Cerebellar cortex (tissue), 1 donor: ENCODE measurements around the gene KIRREL2.
"Not testable (repeated sequence)": the region's sequence is repeated elsewhere in the genome, so short reads cannot be mapped to it uniquely, and the experiment has no call there.

Experiments used
- DNase-seq: peaks from one replicate; pipeline ENCODE4 v3.0.0-alpha.2; 2015; ENCODE audit warnings: low spot score

Gene KIRREL2

DNA sequence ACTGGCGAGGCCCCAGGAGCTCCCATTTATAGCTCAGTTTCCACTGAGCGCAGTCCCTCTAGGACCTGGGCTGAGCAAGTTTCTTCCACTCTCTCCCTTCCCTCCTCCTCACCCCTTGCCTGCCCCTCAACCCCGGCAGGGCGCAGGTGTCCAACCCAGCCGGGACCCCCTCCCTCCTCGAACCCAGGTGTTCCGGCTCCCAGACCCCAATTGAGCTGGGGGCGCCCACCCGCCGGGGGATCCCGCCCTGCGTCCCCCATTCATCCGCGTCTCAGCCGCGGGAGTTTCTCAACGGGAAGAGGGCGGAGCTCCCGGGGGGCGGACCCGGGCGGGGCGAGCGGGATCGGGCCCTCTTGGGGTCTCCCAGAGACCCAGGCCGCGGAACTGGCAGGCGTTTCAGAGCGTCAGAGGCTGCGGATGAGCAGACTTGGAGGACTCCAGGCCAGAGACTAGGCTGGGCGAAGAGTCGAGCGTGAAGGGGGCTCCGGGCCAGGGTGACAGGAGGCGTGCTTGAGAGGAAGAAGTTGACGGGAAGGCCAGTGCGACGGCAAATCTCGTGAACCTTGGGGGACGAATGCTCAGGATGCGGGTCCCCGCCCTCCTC is at the start of gene KIRREL2:
KIRREL2 (plus strand) TSS at position 366 of the 604 bp plus-strand sequence; CDS start at position 575, 209 bp downstream.
- DNase-seq, result no peak

DNA sequence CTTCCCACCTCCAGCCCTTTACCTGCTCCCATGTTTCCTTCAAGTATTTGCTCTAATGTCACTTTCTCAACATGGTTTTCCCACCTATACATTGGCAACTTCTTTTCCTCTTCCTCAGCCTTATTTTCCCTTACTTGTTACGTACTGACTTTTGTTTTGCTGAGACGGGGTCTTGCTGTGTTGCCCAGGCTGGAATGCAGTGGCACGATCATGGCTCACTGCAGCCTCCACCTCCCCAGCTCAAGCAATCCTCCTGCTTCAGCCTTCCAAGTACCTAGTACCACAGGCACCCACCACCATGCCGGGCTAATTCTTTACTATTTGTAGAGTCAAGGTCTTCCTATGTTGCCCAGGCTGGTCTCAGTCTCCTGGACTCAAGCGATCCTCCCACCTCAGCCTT is 49.1 kb upstream of the KIRREL2 start:
- no peak for DNase-seq

DNA sequence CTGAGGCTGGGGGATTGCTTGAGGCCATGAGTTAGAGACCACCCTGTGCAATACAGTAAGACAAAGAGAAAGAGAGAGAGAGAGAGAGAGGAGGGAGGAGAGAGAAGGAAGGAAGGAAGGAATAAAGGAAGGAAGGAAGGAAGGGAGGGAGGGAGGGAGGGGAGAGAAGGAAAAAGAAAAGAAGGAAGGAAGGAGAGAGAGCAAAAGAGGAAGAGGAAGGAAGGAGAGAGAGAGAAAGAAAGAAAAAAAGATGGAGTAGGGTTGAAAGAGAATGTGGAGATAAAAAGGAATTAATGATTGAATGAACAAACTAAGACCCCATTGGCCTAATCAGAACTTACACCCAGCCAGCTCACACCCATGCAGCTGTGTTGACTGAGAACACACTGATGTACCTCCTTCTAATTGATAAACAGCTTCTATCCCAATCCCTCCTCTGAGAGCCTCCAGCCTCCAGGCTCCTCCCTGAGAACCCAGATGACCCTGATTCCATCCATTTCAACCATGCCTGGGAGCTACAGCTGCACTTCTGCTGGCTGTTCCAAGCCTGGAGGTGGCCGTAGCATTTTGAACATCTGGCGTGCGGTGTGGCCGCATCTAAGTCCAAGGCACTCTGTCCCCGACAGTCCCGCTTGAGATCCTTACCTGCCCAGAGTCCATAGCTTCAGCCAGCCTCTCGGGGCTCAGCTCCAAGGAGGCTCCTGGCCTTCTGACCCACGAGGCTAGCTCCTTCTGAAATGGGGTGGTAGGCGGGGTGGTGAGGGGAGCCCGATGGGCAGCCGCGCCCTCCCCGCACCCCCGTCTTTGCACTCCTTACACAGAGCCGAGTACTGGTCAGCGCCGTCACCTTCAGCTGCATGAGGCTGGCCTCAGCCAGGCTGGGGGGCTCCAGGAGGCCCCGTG is 45.1 kb upstream of the KIRREL2 start:
- DNase-seq, result no peak

DNA sequence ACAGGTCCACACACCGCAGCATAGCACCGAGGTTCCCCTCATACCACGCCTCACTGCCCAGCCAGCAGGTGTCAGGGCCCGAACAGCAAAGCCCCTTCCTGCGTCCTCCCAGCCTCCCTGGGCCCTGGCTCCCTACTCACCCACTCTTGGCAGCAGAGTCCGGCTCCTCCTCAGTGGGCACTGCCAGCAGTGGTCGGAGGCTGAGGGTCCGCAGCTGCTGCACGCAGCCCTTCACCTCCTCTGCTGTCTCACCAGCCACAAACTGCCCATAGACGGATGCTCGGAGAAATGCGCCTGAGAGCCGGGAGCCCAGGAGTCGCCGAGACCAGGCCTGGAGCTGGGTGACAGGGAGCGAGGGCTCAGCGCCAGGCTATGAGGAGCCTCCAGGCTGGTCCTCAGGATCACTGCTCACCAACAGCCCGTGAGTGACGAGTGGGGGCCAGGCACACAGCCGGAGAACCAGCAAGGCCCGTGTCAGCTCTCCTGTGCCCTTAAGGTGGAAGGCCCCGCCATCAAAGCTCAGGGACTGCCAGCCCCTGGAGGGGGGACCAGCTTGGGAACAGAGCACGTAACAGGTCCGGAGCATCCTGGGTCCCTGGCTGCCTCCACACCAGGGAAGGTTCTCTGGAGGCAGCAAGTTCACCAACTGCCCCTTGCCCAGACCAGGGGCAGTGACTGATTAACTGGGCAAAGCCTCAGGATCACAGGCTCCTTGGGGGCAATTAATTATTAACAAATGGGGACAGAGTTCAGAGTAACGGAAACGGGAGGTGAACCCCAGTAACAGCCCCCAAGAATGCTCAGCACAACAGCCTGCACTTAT is 44.3 kb upstream of the KIRREL2 start, which contains the start of gene PRODH2:
PRODH2 (minus strand) TSS at position 626 of the 823 bp plus-strand sequence; CDS start at position 586, 40 bp downstream.
- no peak for DNase-seq

DNA sequence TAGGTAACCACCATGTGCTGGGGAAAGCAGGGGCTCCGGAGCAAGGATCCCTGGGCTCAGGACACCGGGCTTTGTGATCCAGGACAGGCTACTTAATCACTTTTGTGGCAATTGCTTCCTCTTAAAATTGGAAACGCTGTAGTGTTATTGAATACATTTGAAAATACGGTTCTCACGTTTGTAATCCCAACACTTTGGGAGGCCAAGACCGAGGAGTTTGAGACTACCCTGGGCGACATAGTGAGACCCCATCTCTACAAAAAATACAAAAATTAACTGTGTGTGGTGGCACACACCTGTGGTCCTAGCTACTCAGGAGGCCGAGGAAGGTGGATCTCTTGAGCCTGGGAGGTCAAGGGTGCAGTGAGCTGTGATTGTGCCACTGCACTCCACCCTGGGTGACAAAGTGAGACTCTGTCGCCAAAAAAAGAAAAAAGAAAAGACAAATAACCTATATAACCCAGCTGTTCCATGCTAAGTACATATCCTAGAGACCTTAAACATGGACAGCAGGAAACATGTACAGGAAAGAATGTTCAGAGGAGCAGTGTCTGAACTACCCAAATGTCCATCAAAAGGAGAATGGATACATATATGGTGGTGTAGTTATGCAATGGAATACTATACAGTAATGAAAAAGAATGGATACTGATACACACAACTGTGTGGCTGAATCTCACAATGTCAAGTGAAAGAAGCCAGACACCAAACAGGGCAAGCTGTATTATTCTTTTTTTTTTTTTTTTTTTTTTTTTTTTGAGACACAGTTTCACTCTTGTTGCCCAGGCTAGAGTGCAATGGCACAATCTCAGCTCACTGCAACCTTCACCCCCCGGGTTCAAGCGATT is 43.4 kb upstream of the KIRREL2 start:
- no peak for DNase-seq

DNA sequence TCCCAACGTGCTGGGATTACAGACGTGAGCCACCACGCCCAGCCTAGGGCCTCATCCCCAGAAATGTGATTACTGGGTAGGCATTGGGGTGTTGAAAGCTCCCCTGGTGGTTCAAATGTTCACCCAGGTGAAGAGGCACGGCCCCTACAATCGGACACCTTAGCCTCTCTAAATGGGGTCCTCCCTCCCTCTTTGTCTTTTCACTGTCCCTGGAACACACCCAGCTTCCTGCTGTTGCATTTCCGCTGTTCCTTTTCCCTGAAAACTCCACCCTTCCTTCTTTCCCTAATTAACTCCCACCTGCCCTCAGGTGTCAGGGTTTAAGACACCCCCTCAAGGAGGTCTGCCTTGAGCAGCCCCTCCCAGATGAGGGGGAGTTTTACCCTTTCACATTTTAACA is 40.4 kb upstream of the KIRREL2 start:
- DNase-seq, result no peak

DNA sequence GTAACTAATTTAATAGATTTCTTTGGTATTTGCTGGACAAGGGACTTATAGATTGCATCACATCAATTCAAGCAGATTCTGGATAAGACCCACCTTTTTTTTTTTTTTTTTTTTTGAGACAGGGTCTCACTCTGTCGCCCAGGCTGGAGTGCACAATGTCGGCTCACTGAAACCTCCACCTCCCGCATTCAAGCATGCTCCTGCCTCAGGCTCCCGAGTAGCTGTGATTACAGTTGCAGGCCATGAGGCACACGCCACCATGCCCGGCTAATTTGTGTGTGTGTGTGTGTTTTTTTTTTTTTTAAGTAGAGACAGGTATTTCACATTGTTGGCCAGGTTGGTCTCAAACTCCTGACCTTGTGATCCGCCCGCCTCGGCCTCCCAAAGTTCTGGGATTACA is 39.9 kb upstream of the KIRREL2 start:
- no peak for DNase-seq

DNA sequence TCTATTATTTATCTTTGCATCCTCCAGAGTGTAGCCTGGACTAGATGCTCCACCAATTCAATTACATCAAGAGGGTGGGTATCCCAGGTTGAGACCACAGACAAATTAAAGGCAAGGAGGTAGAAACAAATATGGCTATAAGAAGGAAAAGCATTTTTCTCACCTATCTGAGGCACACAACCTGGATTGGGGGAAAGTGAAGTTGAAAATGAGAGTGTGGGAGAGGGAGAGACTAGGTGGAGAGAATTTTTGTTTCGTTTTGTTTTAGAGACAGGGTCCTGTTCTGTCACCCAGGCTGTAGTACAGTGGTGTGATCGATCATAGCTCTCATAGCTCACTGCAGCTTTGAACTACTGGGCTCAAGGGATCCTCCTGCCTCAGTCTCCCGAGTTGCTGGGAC is 38.3 kb upstream of the KIRREL2 start:
- DNase-seq, result no peak

DNA sequence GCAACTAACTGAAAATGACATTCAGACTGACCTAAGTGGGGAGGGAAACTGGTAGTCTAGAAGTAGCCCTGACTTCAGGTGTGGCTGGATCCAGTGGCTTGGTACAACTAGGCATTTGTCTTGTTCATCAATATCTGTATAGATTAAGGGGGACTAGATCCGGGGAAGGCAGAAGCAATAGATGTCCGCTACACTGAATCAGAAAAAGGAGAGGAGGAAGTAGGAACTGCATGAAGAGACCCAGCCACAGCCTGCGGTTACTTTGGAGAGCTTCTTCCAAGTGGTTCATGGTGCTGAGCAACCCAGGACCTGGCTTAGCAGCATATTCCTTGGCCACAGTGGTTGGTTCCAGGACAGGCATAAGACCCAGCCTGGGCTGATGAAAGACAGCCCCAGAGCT is 34.1 kb upstream of the KIRREL2 start:
- DNase-seq, result no peak

DNA sequence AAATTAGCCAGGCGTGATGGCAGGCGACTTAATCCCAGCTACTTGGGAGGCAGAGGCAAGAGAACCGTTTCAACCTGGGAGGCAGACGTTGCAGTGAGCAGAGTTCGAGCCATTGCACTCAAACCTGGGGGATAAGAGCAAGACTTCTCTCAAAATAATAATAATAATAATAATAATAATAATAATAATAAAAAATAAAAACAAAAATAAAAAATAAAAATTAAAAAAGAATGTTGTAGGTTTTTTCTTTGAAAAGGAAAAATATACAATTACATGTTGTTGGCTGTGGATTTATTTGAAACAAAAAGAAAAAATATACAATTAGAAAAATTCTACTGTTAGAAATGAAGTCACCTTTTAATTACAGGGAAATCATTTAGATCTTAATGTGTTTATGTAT is 32.6 kb upstream of the KIRREL2 start:
- no peak for DNase-seq

DNA sequence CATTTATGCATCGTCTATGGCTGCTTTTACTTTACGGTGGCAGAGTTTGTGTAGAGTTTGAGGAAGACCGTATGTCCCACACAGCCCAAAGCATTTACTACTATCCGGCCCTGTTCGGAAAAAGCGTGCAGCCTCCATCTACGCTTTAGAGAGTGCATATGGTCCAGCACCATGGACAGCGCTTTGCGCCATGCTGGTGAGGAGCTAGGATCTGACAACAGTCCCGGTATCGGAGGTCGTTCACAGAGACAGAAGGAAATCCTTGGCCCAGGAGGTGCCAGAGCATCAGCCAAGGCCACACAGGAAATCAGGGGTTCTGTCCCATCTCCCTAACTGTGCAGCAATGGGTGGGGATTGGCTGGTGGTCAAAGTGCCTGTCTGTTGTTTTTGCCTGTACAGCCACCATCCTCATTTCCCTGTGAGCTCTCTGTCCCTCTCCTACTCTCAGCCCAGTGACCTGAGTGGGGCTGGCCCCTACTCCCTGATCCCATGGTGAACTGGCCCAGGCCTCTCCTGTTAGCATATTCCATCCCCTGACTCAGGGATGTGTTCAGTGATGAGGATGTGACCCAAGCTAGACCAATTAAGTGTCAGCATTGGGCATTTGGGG is 27.9 kb upstream of the KIRREL2 start:
- peak; percentile 28 for DNase-seq

DNA sequence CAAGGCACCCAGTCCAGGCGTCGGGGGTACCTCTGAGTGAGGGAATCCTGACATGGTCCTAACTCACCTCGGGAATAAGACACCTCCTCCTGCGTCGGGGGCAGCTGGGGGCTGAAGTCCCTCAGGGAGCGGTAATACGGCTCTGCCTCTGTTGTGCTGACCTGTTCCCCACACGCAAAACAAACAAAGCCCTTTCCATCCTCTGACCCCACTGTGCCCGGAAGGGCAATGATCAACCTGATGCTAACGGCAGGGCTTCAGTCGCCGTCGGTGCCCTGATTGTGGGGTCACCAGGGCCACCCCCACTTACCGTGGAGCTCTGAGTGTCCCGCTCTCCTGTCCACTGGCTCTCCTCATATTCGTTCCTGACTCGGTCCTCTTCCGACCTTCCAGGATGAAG is 25.7 kb upstream of the KIRREL2 start:
- no peak for DNase-seq

DNA sequence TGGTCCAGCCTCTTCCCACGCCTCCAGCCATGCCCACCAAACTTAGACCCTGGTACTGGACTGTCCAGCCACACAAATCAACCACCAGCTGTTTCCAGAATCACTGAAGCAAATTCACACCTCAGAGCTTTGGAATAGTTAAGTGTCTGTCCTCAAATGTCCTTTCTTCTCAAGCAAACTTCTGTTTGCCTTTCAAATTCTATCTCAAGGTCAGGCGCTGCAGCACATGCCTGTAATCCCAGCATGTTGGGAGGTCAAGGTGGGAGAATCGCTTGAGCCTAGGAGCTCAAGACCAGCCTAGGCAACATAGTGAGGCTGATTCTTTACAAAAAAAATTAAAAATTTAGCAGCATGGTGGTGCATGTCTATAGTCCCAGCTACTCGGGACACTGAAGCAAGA is 24.7 kb upstream of the KIRREL2 start:
- DNase-seq, result no peak

DNA sequence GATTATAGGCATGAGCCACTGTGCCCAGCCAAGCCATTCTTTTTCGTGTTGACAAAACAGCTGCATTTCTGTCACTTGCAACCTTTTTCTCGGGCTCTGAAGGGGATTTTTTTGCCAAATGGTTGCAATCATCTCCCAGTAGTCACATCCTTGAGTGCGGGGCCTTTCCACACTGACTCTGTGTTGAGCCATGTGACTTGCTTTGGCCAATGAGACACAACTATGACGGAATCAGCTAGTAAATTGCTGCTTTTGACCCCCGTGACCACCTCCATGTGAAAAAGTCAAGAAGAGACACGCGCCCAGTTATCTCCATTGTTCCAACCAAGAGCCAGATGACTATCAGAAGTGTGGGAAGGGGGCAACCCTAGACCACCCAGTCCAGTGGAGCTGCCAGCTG is 22.7 kb upstream of the KIRREL2 start:
- DNase-seq, result no peak

DNA sequence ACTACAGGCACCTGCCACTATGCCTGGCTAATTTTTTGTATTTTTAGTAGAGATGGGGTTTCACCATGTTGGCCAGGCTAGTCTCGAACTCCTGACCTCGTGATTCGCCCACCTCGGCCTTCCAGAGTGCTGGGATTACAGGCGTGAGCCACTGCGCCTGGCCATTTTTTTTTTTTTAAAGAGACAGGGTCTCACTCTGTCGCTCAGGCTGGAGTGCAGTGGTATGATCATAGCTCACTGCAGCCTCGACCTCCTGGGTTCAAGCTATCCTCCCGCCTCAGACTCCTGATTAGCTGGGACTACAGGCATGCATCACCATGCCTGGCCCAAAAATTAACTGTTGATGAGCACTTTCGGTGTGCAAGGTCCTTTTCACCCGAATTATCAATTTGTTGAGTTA is 20.6 kb upstream of the KIRREL2 start:
- DNase-seq, result not testable (repeated sequence)

DNA sequence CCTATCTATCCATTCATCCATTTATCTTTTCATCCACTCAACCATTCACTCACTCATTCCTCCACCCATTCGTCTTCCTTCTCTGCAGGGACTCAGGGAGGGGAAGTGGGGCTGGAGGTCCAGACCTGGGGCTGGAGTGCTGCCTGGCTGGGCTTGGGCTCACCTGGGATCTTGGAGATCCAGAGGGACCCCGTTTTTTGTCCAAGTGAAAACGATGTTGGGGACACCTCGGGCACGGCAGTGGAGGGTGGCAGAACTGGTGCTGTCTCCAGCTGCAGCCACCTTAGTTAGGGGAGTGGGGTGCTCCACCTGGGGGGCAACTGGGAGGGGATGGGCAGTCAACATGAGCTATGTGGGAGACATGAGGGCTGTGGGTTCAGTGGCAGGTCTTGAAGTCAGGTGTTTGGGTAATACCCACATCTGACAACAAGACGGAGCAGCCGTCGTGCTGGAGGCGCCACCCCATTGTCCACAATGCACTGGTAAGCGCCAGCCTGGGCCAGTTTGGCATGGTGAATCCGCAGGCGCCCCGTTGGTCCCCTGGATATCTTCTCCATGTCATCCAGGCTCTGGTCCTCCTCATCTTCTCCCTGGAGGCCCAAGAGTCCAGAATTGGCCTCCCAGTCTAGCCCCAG is 14.6 kb upstream of the KIRREL2 start:
- no peak for DNase-seq

DNA sequence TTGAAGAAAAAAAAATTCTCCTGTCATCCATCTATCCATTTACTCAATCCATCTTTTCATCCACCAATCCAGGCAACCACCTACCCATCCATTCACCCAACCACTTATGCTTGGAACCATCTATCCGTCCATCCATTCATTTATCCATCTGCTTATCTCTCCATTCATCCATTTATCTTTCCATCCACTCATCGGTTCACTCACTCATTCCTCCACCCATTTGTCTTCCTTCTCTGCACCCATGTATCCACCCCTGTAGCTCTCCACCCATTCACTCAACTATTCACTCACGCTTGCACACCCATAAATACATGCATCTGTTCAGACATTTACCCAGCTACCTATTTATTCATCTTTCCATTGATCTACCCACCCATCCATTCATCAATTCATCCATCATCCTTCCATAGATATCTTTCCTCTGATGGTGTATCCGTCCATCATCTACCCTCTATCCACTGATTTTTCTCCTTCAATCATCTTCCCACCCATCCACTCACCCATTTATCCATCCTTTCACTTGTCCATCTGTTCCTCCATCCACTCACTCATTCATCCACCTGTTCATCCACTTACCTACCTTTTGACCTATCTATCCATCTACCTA is 13.9 kb upstream of the KIRREL2 start:
- DNase-seq, result no peak

DNA sequence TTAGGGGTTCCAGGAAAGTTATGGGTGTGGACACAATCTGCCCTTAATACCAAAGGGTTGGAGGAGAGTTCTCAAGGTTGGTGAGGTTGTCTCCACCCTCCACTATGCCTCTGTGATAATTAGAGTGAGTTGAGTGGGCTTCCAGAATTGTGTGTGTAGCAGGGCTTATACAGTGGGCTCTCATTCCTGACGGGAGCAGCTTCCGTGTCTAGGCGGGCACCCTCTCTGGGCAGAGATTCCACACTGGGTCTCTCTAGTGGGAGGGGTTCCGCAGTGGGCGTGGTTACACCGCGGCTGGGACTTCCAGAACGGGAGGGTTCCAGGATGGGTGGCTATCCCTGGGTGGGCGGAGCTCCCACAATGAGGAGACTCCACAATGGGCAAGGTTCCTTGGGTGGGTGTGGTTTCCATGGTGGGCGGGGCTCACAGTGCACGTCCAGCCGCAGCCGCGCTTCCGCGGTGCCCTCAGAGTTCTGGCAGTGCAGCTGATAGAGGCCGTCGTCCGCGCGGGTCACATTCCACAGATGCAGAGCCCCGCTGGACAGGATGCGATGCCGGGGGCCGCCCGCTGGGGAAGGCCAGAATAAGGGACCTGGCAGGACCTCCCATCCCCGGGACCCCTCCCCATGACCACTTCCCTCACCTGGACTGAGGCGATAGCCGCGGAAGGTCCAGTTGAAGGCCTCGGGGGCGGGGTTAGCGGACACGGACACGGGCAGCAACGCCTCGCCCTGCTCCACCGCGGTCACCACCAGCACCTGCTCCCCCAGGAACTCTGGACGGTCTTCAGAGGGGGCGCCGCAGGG is 12.8 kb upstream of the KIRREL2 start:
- no peak for DNase-seq

DNA sequence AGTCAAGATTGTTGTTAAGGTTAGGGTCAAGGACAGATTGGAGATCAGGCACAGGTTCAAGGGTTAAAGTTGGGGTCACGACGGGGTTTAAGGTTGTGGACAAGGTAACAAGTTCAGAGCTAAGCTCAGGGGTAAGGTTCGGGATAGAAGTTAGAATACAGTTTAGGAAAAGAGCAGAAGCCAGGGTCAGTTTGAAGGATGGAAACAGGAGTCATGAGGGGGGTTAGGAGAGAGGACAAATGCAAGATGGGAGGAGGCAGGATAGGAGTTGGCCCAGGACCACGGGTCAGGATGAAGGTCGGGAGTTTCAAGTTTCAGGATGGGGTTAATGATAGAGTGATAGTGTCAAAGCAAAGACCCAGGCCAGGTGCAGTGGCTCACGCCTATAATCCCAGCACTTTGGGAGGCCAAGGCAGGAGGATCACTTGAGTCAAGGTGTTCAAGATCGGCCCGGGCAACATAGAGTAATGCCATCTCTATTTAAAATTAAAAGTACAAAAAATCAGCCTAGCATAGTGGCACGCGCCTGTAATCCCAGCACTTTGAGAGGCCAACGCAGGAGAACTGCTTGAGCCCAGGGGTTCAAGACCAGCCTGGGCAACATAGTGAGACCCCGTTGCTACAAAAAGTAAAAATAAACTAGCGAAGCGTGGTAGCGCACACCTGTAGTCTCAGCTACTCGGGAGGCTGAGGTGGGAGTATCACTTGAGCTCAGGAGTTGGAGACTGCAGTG is 12.1 kb upstream of the KIRREL2 start:
- DNase-seq, result no peak
